AG09319 (cell line): ENCODE data around the gene KRT6A.

Experiments used
- DNase-seq: peaks from one replicate; pipeline ENCODE4 v3.0.0-alpha.2; 2010; ENCODE audit warnings: low read depth; ENCODE audit errors: extremely low read depth
- TF ChIP-seq, protein P1 (sequence below): IDR thresholded peaks from 2 replicates; pipeline ENCODE4 v1.5.1; 2011; ENCODE audit warnings: low read depth, mild to moderate bottlenecking, inconsistent platforms, low read length, moderate library complexity

The KRT6A gene

DNA sequence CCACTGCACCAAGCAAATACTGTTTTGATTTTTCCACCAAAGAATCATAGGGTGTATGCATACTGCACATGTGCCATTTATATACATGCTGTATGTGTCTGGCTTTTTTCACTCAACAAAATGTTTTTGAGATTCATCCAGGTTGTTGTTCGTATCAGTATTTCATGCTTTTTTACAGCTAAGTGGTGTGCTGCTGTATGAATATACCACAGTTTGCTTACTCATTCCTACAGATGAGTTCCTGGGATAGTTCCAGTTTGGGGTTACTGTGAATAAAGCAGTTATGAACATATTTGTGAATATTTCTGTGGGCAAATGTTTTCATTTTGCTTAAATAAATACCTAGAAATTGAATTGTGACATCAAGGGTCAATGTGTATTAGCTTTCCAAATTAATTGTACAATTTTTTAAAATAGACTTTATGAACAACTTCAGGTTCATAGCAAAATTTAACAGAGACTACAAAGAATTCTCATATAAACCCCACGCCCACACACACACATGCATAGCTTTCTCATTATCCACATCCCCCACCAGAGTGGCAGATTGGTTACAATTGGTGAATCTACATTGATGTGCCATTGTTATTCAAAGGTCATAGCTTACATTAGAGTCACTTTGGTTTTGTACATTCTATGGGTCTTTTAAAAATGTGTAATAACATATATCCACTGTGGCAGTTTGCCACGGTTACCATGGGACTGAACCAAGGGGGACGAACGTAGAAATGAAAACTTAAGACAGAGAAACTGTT is 6.9 kb upstream of the KRT6A start:
- TF ChIP-seq, protein P1, sequence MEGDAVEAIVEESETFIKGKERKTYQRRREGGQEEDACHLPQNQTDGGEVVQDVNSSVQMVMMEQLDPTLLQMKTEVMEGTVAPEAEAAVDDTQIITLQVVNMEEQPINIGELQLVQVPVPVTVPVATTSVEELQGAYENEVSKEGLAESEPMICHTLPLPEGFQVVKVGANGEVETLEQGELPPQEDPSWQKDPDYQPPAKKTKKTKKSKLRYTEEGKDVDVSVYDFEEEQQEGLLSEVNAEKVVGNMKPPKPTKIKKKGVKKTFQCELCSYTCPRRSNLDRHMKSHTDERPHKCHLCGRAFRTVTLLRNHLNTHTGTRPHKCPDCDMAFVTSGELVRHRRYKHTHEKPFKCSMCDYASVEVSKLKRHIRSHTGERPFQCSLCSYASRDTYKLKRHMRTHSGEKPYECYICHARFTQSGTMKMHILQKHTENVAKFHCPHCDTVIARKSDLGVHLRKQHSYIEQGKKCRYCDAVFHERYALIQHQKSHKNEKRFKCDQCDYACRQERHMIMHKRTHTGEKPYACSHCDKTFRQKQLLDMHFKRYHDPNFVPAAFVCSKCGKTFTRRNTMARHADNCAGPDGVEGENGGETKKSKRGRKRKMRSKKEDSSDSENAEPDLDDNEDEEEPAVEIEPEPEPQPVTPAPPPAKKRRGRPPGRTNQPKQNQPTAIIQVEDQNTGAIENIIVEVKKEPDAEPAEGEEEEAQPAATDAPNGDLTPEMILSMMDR, result no peak
- no peak for DNase-seq

GRCh38 chr12:52498946-52499345 is 5.9 kb upstream of the KRT6A start:
- no peak for DNase-seq

DNA sequence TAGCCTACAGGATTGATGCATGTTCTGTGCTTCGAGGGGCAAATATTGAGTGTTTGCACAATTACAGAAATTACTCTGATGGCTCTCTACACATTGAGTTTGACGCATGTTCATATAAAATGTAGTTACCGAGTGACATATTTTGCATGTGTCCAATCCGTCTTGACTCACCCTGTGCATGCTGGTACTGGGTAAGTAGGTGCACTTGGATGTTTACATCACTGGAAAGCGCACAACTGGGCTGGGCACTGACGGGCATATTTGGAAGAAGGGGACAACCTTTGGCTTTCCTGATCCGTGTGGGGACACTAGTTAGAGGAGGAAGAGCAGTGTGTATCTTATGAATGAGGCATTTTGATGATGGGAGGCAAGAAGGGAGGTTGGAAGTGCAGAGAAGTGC is 4.9 kb upstream of the KRT6A start:
- no peak for DNase-seq

More at GRCh38 chr12:52498946-52499345, 5.9 kb upstream of the KRT6A start:
- TF ChIP-seq, protein P1, result no peak

GRCh38 chr12:52496590-52497071 is 3.6 kb upstream of the KRT6A start:
- no peak for DNase-seq
- TF ChIP-seq, protein P1, result no peak

More for the DNA sequence above, 4.9 kb upstream of the KRT6A start:
- TF ChIP-seq, protein P1, result no peak

GRCh38 chr12:52496054-52496453 is 3.0 kb upstream of the KRT6A start:
- DNase-seq, result no peak

GRCh38 chr12:52495389-52495788 is 2.3 kb upstream of the KRT6A start:
- no peak for DNase-seq

More at GRCh38 chr12:52496054-52496453, 3.0 kb upstream of the KRT6A start:
- TF ChIP-seq, protein P1, result no peak

DNA sequence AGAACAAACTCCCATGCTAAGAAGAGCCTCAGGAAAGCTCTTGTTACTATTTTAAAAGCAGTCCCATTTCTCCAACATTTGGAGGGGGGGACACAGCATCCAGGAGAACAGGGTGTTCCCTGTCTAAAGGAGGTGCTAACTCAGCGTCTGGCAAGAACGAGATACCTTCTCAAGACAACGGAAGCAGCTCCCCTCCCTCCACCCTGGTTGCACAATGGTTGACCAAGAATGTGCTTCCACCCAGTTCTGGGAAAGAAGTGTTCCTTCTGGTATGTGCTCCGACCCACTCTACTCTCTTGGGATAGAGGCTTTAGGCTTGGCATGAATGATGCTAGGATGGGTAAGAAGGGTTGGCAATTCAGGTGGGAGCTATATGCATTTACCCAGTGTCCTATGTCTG is 1.5 kb upstream of the KRT6A start:
- DNase-seq, result no peak
- TF ChIP-seq, protein P1, result no peak

More at GRCh38 chr12:52495389-52495788, 2.3 kb upstream of the KRT6A start:
- TF ChIP-seq, protein P1, result no peak
